Endometrial microvascular endothelial cells (primary cell): ENCODE measurements around the gene STUM. TPM values are rescaled to one million over a fixed set of nuclear protein-coding genes. Genes with fewer than 3 reads are reported as not detected.
"Not testable (repeated sequence)": the region's sequence is repeated elsewhere in the genome, so short reads cannot be mapped to it uniquely, and the experiment has no call there.

Experiments used
- in situ Hi-C: cut with HindIII; loops from 2 replicates; pipeline ENCODE4 v1.10.0; 2017; ENCODE audit warnings: low sequenced_read_pairs, low pct_unique_long_range_greater_than_20kb; ENCODE audit errors: inconsistent ontology term
- total RNA-seq: library from RNA; depleted of rRNA; stranded (reverse); fragments of >200 nt; gene quantifications from one replicate; pipeline ENCODE4 v1.2.3, GENCODE V29; 2015; ENCODE audit errors: inconsistent ontology term

STUM gene
- total RNA-seq, 1 donor from 2014 or later, result not detected

DNA sequence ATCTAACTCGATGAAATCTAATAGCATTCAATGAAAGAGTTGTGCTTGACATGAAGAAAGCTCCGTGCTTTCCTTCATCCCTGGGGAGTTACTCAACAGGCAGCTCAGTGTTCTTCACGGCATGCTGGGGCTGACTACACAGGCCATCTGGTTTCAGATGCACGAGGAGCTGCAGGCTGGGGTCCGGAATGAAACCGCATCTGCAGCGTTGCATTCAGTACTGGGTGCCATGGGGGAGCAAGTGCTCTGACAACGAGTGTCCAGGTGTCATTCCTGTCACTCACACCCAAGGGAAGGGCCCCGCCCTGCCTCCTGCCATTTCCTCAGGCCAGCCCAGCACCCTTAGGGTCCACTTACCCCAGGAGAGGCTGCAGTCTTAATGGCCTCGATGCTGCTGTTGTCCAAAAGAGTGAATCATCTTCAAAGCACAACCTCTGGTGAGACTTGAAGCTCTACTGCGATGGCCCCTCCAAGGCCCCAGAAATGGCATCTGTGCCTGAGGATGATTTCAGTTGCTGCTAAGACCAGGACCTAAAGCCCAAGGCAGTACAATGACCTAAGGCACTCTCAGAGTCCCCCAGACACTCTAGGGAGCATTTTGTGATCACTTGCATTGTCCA lies 61.4 kb downstream of the STUM start:
- in situ Hi-C loops, result no loop called here

DNA sequence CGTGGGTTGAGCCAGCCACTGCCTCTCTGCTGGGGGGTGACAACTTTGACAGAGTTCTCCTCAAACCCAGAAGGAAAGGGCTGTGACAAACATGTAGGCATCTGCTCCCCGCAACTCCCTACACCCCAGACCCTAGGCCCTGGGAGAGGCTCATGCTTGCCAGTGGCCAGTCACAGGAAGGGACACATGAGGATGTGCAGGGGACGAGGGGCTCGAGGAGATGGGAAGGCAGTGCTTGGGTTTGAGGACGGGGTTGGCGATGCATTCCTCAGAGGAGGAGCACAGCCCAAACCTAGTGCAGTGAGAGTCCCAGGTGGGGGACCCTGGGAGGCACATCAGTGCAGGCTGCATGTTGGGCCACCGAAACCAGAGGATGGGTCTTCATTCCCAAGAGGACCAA lies 62.1 kb downstream of the STUM start:
- in situ Hi-C loops, result no loop called here

DNA sequence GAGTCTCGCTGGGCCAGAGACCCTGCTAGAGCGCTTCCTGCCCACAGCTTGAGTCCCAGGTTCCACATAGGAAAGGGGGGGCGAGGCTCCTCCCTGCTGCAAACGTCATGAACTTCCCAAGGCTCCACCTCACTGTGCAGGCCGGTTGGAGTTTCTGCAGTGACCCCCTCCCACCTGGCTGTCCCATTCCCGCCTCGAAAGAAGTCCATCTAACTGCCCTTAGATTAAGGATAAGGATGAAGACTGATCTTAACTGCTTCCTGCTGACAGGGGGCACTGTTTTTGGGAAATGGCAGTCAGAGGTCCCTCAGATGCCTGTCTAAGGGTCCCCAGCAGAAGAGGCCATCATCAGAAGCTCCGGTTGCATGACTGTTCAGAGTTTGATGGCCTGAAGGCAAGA lies 62.7 kb downstream of the STUM start:
- in situ Hi-C loops, result no loop called here

DNA sequence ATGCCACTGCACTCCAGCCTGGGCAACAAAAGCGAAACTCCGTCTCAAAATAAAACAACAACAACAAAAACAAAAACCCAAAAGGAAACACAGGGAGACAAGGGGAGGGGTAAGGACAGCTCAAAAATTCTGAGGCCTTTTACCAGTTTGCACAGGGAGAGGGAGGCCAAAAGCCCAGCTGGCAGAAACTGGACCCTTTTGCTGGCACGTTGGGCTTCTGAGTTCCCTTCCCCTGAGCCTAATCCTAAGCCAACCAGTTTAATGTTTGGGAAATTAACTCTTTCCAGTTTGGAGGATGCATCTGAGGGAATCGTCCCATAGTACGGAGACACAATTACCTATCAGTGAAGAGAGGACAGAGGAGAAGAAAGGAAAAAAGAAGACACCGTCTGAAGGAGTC lies 63.4 kb downstream of the STUM start:
- in situ Hi-C loops, result not testable (repeated sequence)

DNA sequence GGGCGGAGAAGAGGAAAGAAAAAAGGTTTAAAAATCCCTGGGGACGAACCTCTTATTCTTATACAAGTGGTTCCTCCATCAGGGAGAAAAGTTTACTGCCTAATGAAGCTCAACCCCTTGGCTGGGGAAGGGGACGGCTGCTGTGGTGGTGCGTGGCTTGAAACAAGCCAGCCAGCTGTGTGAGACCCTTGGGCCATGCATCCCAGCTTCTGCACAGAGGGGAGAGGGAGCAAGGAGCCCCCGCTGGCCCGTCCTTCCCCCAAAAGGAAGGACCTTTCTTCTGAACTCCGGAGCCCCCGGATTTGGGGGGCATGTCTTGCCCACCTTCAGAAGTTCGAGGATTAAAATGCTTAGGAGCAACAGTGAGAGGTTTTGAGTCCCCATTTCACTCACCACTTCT lies 67.3 kb downstream of the STUM start:
- in situ Hi-C loops, result no loop called here

DNA sequence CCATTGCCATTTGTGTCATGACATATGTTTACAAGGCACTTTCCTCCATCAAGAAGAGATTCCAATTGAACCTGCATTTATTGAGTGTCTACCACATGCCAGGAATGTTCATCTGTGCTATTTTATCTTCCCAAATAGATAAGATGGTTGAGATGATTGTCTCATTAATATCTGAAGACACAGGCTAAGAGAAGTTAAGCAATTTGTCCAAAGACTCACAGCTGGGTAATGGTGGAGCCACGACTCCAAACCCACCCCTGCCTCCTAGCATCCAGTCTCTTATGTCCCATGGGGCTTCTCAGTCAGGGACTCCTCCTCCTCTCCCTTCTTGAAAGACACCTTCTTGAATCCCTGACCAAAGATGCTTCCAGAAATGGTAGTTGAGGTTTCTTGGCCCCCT lies 68.1 kb downstream of the STUM start:
- in situ Hi-C loops, result no loop called here

DNA sequence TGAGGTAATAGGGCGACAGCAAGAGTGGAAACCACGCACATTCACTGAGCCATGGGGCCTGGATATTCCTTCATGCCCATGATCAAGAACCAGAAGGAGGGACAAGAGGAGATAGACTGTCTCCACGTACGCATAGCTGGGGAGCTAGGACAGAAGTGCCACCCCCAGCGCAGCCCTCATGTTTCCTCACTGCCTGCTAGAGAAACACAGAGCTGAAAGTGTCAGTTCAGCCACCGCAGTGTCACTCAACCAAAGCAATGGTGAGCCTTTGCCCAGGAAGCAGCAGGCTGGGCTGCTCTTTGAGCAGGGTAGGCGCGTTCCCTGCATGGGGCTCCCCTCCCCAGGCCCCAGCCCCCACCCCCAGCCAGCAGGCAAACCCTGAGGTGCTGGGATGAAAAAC lies 68.5 kb downstream of the STUM start:
- in situ Hi-C loops, result no loop called here

DNA sequence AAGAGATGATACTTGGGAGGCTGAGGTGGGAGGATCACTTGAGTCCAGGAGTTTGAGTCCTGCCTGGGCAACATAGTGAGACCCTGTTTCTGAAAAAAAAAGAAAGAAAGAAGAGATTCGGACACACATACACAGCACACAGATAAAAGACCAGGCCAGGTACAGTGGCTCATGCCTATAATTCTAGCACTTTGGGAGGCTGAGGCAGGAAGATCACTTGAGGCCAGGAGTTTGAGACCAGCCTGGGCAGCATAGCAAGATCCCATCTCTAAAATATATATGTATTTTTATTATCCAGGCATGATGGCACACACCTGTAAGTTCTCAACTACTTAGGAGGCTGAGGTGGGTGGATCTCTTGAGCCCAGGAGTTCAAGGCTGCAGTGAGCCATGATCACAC lies 69.2 kb downstream of the STUM start:
- in situ Hi-C loops, result not testable (repeated sequence)

DNA sequence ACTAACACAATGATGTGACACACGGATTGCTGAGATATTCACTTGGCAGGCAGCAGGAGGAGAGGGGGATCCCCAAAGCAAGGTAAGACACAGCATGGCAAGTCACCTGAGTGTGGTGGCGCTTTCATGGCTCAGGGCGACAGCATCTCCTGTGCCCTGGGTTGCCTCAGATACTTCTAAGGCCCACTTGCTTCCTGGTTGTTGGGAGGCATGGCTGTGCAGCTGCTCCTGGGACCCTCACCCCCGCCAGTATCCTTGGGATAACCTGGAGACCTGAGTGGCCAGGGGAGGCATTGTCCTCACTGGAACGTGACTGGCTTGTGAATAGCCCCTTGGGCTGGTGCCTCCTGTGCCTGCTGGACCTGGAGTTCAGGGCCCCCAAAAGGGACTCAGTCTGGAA lies 69.8 kb downstream of the STUM start:
- in situ Hi-C loops, result no loop called here

DNA sequence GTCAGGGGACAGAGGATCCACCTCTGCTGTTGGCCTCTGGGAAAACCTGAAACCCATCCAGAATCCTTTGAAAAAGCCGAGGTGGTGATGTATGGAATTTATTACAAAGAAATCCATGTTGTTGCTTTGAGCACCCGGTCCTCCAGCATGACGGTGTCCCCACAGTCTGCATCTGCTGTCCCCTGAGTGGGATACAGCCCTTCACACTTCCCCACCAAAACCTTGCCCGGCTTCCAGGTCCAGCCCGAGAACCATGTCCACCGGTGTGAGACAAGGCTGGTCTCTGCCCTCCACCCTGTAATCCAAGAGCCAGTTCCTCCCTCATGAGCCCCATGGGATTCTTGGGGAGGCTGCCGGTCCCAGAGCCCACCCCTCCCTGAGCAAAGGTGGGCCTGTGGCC lies 70.5 kb downstream of the STUM start:
- in situ Hi-C loops, result no loop called here

DNA sequence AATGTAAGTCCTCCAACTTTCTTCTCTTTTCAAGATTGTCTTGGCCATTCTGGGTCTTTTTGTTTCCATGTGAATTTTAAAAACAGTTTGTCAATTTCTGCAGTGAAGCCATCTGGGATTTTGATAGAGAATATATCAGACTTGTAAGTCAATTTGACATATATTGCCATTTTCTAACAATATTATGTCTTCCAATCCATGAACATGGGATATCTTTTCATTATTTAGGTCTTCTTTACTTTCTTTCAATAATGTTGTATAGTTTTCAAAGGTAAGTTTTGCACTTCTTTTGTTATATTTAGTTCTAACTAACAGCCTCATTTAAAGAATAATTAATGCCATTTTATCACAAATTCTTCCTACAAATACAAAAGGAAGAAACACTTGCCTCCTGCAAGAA lies 73.4 kb downstream of the STUM start:
- in situ Hi-C loops, result no loop called here

DNA sequence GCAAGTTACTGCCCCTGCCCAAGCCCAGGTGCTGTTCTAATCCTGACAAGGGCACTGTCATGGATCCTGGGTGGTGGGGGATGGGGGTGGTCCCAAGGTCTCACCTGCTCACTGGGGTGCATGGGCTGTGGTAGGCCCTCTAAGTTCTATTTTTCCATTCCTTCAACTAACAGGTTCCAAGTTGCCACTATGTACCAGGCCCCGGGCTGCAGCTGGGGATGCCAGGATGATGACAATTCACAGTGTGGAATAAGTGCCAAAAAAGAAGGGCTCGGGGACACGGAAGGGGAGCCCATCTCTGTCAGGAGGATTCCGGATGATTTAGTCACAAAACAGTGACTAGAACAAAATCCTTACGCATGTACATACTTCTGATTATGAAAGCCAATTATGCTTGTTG lies 76.0 kb downstream of the STUM start:
- in situ Hi-C loops, result no loop called here

DNA sequence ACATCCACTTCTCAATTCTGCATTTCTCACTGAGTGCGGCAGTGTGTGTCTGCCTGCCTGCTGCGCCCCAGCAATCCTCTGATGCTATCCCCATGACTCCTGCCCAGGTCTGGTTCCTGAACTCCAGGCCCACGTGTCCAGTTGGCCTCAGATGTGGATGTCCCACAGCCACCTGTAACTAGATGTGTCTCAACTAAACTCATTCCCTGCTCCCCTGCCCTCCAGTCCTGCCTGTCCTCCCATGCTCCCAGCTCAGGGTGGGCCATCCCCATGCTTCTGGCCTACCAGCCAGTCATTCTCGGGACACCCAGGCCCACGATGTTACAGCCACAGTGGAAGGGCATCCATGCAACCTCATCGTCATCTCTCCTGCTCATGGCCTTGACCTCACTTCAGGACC lies 76.8 kb downstream of the STUM start:
- in situ Hi-C loops, result no loop called here

DNA sequence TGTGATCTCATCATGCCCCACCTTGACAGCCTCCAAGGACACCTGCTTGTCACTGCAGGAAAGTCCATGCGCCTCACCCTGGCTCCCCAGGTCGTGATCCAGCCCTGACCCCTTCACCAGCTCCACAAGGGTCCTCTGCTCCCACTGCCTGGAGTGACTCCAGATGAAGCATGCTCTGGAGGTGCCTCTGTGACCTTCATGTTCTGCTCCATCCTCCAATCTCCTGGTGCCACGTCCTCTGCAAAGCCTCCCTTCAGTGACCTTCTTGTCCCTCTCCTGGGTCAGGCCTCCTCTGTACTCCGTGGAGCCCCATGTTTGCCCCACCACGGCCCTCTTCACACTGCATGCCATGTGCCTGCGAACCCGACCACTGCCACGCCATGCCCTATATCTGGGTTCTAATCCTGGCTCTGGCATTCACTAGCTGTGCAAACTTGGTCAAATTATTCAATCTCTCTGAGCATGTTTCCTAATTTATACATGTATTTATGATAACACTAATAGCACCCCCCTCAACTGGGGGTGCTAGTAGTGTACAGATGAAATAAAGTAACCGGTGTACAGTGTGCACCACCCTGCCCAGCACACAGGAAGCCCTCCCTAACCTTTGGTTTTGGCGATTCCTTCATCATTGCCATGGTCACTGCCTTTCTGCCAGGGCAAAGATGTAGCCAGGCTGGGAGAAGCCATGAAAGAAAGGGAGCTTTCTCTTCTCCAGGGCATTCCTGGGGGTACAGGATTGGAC lies 77.4 kb downstream of the STUM start:
- in situ Hi-C loops, result no loop called here

DNA sequence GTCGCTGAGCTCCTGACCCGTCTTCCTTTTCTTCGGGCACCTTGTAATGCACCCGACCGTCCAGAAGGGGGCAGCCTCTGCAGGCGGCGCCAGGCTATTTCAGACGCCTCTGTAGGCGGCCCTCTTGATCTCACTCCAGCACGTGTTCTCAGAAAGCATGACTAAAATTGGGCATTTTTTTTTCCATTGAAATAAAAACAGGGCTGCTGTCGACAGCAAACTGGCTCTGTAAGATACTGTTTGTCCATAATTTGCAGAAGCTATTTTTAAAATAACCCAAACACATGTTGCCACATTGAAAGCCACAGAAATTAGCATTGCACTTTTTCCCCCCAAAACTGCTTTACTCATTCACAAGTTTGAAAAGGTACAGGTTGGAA lies 78.0 kb downstream of the STUM start:
- in situ Hi-C loops, result no loop called here

DNA sequence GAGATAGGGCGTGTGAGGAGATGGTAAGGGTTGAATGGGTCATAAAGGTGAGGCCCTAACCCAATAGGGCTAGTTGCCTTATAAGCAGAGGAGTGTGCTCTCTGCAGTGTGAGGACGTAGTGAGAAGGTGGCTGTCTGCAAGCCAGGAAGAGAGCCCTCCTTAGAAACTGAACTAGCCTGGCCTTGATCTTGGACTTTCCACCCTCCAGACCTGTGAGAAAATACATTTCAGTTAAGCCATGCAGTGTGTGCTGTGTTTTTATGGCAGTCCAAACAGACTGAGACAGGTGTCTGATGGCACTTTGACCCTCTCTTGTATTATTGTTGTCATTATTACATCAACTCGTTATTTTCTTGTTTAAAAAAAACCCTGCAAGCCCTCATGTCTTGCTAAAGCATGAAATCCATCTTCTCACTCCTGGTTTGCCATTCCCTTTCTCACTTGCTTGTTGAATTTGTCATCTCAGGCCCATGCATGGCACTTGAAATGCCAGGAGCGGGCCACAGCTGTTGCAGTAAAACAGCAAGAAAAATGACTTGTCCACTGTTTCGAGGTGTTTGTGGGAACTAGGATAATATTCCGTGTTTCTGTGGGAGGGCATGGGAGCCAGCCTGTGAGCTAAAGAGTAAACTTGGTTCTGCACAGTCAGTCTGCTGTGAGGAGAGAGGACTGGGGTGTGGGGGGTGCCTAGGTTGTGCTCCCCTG lies 78.6 kb downstream of the STUM start:
- in situ Hi-C loops, result no loop called here

DNA sequence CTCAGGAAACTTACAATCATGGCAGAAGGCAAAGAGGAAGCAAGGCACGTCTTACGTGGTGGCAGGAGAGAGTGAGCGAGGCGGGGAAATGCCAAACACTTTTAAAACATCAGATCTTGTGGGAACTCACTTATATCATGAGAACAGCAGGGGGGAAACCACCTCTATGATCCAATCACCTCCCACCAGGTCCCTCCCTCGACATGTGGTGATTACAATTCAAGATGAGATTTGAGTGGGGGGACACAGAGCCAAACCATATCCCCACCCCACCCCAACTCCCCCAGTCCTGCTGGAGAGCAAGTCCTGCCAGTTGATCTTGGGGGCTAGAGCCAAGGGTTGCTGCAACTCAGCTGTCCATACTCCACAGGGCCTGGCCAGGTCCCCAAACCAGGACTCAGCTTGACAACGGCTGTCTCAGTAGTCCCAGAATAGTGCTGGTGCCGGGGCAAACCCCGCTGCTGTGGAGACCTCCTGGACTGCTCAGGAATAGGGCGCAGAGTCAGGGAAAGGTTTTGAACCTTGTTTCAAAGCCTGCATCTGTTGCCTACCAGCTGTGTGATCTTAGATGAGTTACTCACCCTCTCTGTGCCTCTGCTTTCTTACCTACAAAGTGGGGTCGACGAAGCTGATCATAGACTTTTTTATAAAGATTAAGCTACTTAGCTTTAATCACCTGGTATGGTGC lies 79.5 kb downstream of the STUM start:
- in situ Hi-C loops, result no loop called here

DNA sequence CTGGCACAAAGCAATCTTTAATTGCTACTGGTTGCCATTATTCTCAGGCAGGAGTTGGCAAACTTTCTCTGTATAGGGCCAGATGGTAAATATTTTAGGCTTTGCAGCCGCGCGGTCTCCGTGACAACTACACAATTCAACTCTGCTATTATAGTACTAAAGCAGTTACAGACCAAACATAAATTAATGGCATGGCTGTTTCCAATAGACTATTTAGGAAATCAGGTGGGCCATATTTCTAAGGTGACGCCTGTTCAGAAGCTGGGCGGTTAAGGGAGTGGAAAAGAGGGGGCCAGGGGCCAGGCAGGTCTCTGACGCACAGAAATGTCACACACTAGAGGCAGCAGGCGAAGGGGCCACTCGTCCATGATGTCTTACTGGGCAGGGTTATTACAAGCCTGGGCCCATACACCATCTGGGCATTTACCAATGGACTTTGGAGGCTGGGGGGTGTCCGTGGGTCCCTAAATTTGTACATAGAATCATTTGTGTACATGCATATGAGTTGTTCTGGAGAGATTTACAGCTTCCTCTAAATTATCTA lies 80.1 kb downstream of the STUM start:
- in situ Hi-C loops, result no loop called here

DNA sequence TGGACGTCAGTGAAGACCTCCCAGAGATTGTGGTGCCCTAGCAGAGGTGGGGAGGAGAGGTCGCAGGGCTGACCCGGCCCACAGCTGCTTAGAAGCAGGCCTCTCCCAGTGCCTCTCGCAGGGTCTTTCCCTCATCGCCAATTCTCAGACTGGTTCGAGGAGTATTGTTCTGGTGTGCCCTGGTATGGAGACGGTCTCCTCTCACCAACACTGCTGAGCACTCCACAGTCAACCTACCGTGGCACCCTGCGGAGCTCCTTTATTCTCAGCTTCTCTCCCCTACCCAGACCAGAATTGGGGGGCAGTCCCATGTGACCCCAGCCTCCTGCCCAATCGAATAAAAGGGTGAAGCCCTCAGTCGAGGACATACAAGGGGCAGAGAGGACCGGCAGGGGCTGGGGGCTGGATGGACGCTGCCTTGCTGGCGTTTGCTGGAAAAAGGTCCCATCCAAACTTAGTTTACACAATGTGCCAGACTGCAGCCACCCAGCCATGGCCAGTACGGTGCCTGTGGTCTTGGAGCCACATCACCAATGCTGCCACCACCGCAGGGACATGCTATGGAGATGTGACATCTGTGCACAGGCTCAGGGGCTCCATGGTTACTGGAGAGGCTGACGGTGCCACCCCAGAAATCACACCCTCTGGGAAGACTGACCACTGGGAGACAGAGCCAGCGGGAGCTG lies 80.8 kb downstream of the STUM start:
- in situ Hi-C loops, result no loop called here
